Astrocyte of the hippocampus (primary cell): Measurements from ENCODE around the gene HDAC9.
"Not testable (repeated sequence)": the region's sequence is repeated elsewhere in the genome, so short reads cannot be mapped to it uniquely, and the experiment has no call there.

ENCODE experiments used
- DNase-seq: peaks from one replicate; pipeline ENCODE4 v3.0.0; 2011; ENCODE audit warnings: low read depth, low spot score

HDAC9 gene

GRCh38 chr7:18715988-18716387, 220.4 kb downstream of the HDAC9 start:
- no peak for DNase-seq

- DNase-seq = no peak
Measured at GRCh38 chr7:18721429-18721828, 225.9 kb downstream of the HDAC9 start.

GRCh38 chr7:18724318-18724717, 228.8 kb downstream of the HDAC9 start:
- no peak for DNase-seq

GRCh38 chr7:18727115-18727870, 231.7 kb downstream of the HDAC9 start:
- no peak for DNase-seq

GRCh38 chr7:18736012-18736411, 240.5 kb downstream of the HDAC9 start:
- DNase-seq = not testable (repeated sequence)

GRCh38 chr7:18740579-18740988, 245.0 kb downstream of the HDAC9 start:
- DNase-seq = no peak

GRCh38 chr7:18753972-18754610, 258.5 kb downstream of the HDAC9 start:
- peak; percentile 89 for DNase-seq

GRCh38 chr7:18754766-18755165, 259.2 kb downstream of the HDAC9 start:
- peak; percentile 55 for DNase-seq

GRCh38 chr7:18755793-18756192, 260.2 kb downstream of the HDAC9 start:
- DNase-seq = no peak

GRCh38 chr7:18756378-18757050, 261.0 kb downstream of the HDAC9 start:
- DNase-seq = no peak

- DNase-seq = no peak
Measured at GRCh38 chr7:18760046-18760445, 264.5 kb downstream of the HDAC9 start.

GRCh38 chr7:18760631-18761445, 265.3 kb downstream of the HDAC9 start:
- DNase-seq = peak; percentile 43

- peak; percentile 87 for DNase-seq
Measured at GRCh38 chr7:18762189-18762588, 266.6 kb downstream of the HDAC9 start.

GRCh38 chr7:18768256-18768655, 272.7 kb downstream of the HDAC9 start:
- DNase-seq = peak; percentile 52

- DNase-seq = peak; percentile 87
Measured at GRCh38 chr7:18770154-18770811, 274.7 kb downstream of the HDAC9 start.

GRCh38 chr7:18770822-18771221, 275.3 kb downstream of the HDAC9 start:
- no peak for DNase-seq

- DNase-seq = no peak
Measured at GRCh38 chr7:18771834-18772566, 276.5 kb downstream of the HDAC9 start.

GRCh38 chr7:18772567-18772965, 277.0 kb downstream of the HDAC9 start:
- DNase-seq = no peak

- no peak for DNase-seq
Measured at GRCh38 chr7:18777314-18777713, 281.8 kb downstream of the HDAC9 start.

GRCh38 chr7:18778594-18778993, 283.0 kb downstream of the HDAC9 start:
- peak; percentile 91 for DNase-seq

GRCh38 chr7:18780266-18780665, 284.7 kb downstream of the HDAC9 start:
- no peak for DNase-seq
